Erythroblast (primary cell): ENCODE results near the gene CACNA1B.
"Not testable (repeated sequence)": the region's sequence is repeated elsewhere in the genome, so short reads cannot be mapped to it uniquely, and the experiment has no call there.

Experiments
- DNase-seq, 2 experiments: peaks; one replicate each; lab custom pipeline; 2025; lab: John Stamatoyannopoulos, UW
- GATA1 ChIP-seq: IDR thresholded peaks from 2 replicates; pipeline ENCODE4 v1.6.1; 2011; ENCODE audit warnings: low read depth, mild to moderate bottlenecking, control low read depth, low read length, moderate library complexity
- POLR2A ChIP-seq: IDR thresholded peaks from 2 replicates; pipeline ENCODE4 v1.6.1; 2011; ENCODE audit warnings: mild to moderate bottlenecking, low read length

Gene CACNA1B

DNA sequence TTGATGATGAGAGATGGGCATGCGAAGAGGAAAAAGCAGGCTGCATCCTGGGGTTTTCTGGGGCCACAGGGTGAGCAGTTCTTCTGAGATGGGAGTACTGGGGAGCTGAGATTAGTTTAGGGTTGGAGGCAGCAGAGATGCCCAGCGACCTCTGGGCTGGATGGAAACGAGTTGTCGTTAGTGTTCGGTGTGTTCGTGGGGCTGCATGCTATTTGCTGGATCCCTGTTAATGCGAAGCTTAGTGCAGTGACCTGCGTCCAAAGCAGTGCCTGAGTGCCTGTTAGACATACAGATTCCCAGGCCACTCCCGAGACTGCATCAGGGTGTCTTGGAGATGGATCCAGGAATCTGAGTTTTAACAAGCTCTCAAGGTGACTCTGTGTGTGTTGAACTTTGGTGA is 201.3 kb downstream of the CACNA1B start:
- TF ChIP-seq GATA1 (no peak), POLR2A (no peak)
- DNase-seq, result no peak

- TF ChIP-seq GATA1 (no peak), POLR2A (no peak)
- DNase-seq, result no peak
Measured at GRCh38 chr9:138080979-138081378, 203.4 kb downstream of the CACNA1B start.

- TF ChIP-seq POLR2A, result no peak
- no peak for TF ChIP-seq GATA1
- no peak for DNase-seq
Measured at GRCh38 chr9:138082918-138083636, 205.5 kb downstream of the CACNA1B start.

GRCh38 chr9:138083873-138084272 is 206.3 kb downstream of the CACNA1B start:
- no peak for TF ChIP-seq GATA1
- TF ChIP-seq POLR2A, result no peak
- DNase-seq, result no peak

DNA sequence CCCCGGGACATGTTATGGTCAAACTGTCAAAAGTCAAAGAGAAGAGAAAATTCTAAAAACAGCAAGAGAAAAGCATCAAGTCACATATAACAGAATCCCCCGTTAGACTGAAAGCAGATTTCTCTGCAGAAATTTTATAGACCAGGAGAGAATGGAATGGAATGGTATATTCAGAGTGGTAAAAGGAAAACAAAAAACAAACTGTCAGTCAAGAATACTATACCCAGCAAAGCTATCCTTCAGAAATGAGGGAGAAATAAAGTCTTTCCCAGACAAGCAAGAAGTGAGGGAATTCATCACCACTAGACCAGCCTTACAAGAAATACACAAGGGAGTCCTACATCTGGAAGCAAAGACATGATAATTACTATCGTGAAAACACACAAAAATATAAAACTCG is 208.0 kb downstream of the CACNA1B start:
- TF ChIP-seq GATA1 (no peak), POLR2A (no peak)
- DNase-seq, result no peak

DNA sequence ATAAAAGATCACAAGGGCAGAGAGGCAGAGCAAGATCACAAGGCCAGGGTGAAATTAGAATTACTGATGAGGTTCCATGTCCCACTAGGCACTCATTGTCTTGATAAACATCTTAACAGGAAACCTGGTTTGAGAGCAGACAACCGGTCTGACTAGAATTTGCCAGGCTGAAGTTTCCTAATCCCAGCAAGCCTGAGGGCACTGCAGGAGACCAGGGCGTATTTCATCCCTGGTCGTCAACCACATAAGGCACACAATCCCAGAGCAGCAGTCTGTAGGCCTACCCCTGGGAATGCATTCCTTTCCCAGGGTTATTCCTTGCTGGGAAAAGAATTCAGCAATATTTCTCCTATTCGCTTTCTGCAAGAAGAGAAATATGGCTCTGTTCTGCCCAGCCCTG is 214.5 kb downstream of the CACNA1B start:
- DNase-seq, result not testable (repeated sequence)

- no peak for DNase-seq
- TF ChIP-seq POLR2A, result no peak
- TF ChIP-seq GATA1, result no peak
Measured at GRCh38 chr9:138094028-138094427, 216.4 kb downstream of the CACNA1B start.

GRCh38 chr9:138095813-138096518 is 218.4 kb downstream of the CACNA1B start:
- no peak for DNase-seq
- TF ChIP-seq POLR2A, result no peak
- no peak for TF ChIP-seq GATA1

DNA sequence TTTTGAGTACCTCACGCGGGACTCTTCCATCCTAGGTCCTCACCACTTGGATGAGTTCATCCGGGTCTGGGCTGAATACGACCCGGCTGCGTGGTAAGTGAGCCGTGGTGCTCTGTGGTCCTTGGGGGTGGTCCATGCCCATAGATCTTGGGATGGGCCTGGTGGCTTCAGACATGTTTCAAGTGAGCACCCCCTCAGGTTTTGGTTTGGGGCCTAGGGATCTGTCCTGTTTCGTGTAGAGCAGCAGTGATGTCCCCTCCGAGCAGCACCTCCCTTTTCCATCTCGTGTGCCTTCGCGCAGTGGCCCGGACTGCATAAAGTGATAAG is 218.9 kb downstream of the CACNA1B start:
- no peak for TF ChIP-seq POLR2A
- no peak for TF ChIP-seq GATA1
- no peak for DNase-seq

DNA sequence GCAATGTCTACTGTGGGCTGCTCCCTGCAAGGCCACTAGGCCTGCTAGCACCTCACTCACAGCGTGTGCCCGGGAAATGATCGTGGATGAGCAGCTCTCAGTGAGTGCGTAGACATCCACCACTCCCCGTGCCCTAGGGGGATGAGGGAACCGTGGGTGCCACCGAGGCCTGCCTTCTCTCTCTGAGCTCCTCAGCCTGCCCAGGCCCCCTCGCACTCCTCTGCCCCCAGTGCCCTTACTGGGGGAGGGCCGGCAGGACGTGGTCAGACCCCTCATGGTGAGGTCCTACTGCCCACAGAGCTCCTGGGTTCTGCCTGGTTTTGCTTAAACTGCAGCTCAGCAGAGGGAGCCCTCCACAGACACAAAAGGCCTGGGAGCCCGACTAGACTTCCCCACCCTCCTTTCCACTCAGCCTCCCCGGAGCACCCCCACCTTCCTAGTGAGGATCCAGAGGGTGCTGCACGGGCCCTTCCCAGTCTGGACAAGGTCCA is 220.0 kb downstream of the CACNA1B start:
- TF ChIP-seq GATA1, result no peak
- no peak for TF ChIP-seq POLR2A
- no peak for DNase-seq

- no peak for DNase-seq
- TF ChIP-seq POLR2A, result no peak
- TF ChIP-seq GATA1, result no peak
Measured at GRCh38 chr9:138098116-138098907, 220.7 kb downstream of the CACNA1B start.

DNA sequence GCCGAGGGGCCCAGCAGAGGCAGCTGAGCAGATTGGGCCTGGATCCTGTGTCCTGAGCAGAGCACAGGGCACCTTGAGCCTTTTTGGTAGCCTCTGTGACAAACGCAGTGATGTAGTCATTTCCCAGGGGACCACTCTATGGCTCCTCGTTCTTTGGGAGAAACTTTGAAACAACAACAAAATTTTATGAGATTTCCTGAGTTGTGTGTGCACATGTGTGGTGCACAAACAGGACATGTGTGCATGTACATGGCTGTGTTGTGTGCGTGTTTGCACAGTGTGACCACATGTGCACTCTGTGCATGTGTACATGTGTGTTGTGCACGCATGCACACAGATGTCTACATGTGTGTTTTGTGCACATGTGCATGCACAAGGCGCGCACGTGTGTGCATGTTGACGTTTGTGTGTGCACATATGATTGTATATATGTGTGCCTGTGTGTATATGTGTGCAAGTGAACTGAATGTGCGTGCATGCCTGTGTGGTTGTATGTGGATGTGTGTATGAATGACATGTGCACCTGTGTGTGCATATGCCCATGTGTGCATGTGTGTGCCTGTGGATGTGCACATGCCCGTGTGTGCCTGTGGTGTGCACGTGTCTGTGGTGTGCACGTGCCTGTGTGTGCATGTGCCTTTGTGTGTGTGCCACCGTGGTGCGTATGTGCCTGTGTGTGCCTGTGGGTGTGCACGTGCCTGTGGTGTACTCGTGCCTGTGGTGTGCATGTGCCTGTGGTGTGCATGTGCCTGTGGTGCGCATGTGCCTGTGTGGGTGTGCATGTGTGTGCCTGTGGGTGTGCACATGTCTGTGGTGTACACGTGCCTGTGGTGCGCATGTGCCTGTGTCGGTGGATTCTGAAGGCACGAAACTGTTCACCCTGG is 221.6 kb downstream of the CACNA1B start:
- TF ChIP-seq POLR2A (no peak), GATA1 (no peak)
- DNase-seq, result no peak
